Fibroblast of the conjunctiva (primary cell): Measurements from ENCODE around the gene ZNF878.

Source experiments
- DNase-seq: peaks from one replicate; pipeline ENCODE4 v3.0.0-alpha.2; 2010; ENCODE audit warnings: low read depth

ZNF878 gene

GRCh38 chr19:12034620-12035019 is 18.1 kb downstream of the ZNF878 start:
- DNase-seq = no peak

GRCh38 chr19:12034198-12034597 is 18.6 kb downstream of the ZNF878 start:
- no peak for DNase-seq

GRCh38 chr19:12015753-12016116 is 37.0 kb downstream of the ZNF878 start:
- no peak for DNase-seq

DNA sequence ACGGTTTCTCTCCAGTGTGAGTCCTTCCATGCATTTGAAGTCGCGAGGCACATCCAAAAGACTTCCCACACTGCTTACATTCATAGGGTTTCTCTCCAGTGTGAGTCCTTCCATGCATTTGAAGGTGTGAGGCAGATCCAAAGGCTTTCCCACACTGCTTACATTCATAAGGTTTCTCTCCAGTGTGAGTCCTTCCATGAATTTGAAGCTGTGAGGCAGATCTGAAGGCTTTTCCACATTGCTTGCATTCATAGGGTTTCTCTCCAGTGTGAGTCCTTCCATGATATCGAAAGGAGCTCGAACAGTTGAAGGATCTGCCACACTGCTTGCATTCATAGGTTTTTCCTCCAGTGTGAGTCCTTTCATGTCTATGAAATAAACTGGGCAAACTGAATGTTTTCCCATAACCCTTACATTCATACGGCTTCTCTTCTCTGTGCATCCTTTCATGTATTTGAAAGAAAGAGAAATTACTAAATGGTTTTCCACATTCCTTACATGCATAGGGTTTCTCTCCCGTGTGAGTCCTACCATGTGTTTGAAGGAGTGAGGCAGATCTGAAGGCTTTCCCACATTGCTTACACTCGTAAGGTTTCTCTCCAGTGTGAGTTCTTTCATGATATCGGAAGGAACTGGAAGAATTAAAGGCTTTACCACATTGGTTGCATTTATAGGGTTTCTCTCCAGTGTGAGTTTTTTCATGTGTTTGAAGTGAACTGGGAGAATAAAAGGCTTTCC is 37.6 kb downstream of the ZNF878 start:
- DNase-seq = no peak

DNA sequence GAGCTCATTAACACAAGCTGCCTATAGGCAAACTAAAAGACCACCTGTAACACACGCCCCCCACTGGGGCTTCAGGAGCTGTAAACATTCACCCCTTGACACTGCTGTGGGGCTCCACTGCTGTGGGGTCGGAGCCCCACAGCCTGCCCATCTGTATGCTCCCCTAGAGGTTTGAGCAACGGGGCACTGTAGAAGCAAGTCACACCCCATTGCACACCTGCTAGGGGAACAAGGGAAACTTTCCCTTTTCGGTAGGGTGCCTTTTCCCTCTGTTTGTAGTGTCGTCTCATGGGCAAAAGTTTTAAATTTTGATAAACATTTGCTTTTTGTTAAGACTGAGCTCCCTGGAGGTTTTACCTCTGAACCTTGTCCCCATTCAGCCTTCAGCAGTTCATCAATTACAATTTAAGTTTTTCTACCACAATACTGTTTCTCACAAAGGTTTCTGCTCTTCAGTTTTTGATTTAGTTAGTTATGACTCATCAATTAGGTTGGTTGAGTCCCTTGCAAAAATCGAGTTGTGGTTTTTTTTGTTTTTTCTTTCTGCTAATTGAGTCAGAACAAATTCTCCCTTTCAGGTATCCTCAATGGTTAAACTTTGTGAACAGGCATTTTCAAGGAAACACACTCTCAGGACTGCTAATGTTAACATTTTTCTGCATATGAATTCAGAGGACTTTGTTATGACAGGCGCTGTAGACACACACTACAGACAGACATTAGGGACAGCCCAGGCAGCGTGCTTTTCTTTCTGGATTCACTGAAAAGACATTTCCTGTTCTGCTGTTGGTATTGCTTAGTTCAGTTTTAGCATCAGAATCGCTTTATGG is 52.4 kb downstream of the ZNF878 start:
- DNase-seq = no peak

DNA sequence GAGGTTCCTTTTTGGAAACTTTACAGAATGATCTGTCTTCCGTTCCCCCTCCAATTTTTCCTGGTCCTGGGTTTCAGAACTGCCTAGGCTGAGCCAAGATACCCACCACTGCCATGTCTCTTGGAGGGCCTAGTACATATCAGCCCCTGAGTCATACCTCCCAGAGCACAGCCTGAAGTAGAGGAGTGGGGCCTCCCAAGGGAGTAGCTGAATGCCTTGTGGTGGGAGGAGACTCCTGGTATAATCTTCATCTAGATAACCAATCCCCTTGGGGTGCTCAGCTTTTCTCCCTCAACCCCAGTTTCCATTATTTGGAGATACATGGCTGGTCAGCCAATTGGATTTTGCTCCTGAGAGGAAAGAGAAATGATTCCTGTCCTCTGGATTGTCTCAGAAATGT is 57.6 kb downstream of the ZNF878 start:
- DNase-seq = no peak
